Sigmoid colon (tissue), 7 donors: Measurements from ENCODE around the gene AKAP10. TPM values are rescaled to one million over a fixed set of nuclear protein-coding genes. Genes with fewer than 3 reads are reported as not detected.
"Not testable (repeated sequence)": the region's sequence is repeated elsewhere in the genome, so short reads cannot be mapped to it uniquely, and the experiment has no call there.

Experiments used
- DNase-seq: peaks from one replicate; pipeline ENCODE4 v3.0.0-alpha.2; 2019
- H3K27ac ChIP-seq, 4 donors: fragments of 200-600 bp; sonication (generic); one replicate each; pipeline ENCODE4 v1.5.1; 2016 to 2019; ENCODE audit warnings: mild to moderate bottlenecking in 1 of 4
- H3K27me3 ChIP-seq, 3 donors: fragments of 200-600 bp; sonication (generic); one replicate each; pipeline ENCODE4 v1.5.1; 2019; ENCODE audit warnings: mild to moderate bottlenecking in 1 of 3
- H3K36me3 ChIP-seq, 4 donors: fragments of 200-600 bp; sonication (generic); one replicate each; pipeline ENCODE4 v1.5.1; 2016 to 2019
- H3K4me1 ChIP-seq, 4 donors: fragments of 200-600 bp; sonication (generic); one replicate each; pipeline ENCODE4 v1.5.1; 2017 to 2019
- H3K4me3 ChIP-seq, 4 donors: fragments of 200-600 bp; sonication (generic); one replicate each; pipeline ENCODE4 v1.5.1; 2017 to 2019; ENCODE audit warnings: mild to moderate bottlenecking in 2 of 4, moderate library complexity in 1 of 4
- H3K9me3 ChIP-seq, 4 donors: fragments of 200-600 bp in 3 of 4; sonication (generic) in 3 of 4; one replicate each; pipeline versions ENCODE4 v1.5.1 to v1.6.1; 2013 to 2019
- EP300 ChIP-seq, 4 donors: sonication (generic); formaldehyde crosslinking; IDR thresholded peaks; one replicate each; pipeline ENCODE4 v1.6.1; 2017; ENCODE audit warnings: antibody characterized with exemption in 4 of 4
- POLR2A ChIP-seq, 2 donors: fragments of 450-650 bp; IDR thresholded peaks; one replicate each; pipeline ENCODE4 v1.6.1; 2016; ENCODE audit warnings: antibody characterized with exemption in 2 of 2, mild to moderate bottlenecking in 2 of 2, moderate library complexity in 2 of 2
- POLR2AphosphoS5 ChIP-seq, 4 donors: sonication (generic); formaldehyde crosslinking; IDR thresholded peaks; one replicate each; pipeline ENCODE4 v1.6.1; 2017; ENCODE audit warnings: antibody characterized with exemption in 4 of 4
- WGBS, 2 donors: extraction: QIAGEN DNeasy Blood & Tissue Kit; methylation state at CpG; one replicate each; pipeline ENCODE4 v1.1.7; 2013; 5-methylcytosine and 5-hydroxymethylcytosine counted together
- intact Hi-C: fragments of 100-400 bp; cut with DNase I; formaldehyde crosslinking; loops from one replicate; pipeline ENCODE4 v1.15.1; 2023
- polyA plus RNA-seq, 3 donors: library from polyadenylated mRNA; stranded (reverse); fragments of 200-250 nt; gene quantifications; one replicate each; pipeline ENCODE4 v1.2.3, GENCODE V29; 2013
- total RNA-seq, 4 donors: library from RNA; depleted of rRNA; stranded (reverse); fragments of >200 nt; gene quantifications; one replicate each; pipeline ENCODE4 v1.1.0, GENCODE V29; 2016
- TF ChIP-seq, protein P1 (sequence below), 4 experiments: fragments of 450-650 bp in 3 of 4; fragments of 200-600 bp in 1 of 4; IDR thresholded peaks; one replicate each; pipeline ENCODE4 v1.5.1; 2016 to 2019; ENCODE audit warnings: antibody characterized with exemption in 4 of 4, mild to moderate bottlenecking in 3 of 4, moderate library complexity in 2 of 4
- donor health status: healthy with polysubstance abuse.
- donor health status: Bipolar disorder and iron deficiency.
- donor health status: healthy.

AKAP10 gene
- total and polyA plus RNA-seq, 7 donors = 9.5 to 37.5 (median 24.0) TPM

GRCh38 chr17:19978805-19979211 lies 1.2 kb upstream of the AKAP10 start:
- H3K27ac ChIP-seq = peak overlapping the region; percentile 83 to 94 (median 90)
- H3K36me3 ChIP-seq = no peaks in the 10 kb centered on the region
- intact Hi-C loops = no loop called here
- 86 to 90% methylated on average over 13 of the region's 13 CpGs for WGBS, 2 donors
- H3K27me3 ChIP-seq = no peaks in the 10 kb centered on the region
- DNase-seq = no peak
- H3K4me1 ChIP-seq = peaks cover 0 to 32% (median 29%) of the 10 kb centered on the region in 4 donors
- H3K9me3 ChIP-seq = no peaks in the 10 kb centered on the region
- TF ChIP-seq, protein P1, sequence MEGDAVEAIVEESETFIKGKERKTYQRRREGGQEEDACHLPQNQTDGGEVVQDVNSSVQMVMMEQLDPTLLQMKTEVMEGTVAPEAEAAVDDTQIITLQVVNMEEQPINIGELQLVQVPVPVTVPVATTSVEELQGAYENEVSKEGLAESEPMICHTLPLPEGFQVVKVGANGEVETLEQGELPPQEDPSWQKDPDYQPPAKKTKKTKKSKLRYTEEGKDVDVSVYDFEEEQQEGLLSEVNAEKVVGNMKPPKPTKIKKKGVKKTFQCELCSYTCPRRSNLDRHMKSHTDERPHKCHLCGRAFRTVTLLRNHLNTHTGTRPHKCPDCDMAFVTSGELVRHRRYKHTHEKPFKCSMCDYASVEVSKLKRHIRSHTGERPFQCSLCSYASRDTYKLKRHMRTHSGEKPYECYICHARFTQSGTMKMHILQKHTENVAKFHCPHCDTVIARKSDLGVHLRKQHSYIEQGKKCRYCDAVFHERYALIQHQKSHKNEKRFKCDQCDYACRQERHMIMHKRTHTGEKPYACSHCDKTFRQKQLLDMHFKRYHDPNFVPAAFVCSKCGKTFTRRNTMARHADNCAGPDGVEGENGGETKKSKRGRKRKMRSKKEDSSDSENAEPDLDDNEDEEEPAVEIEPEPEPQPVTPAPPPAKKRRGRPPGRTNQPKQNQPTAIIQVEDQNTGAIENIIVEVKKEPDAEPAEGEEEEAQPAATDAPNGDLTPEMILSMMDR (IDR thresholded peaks at IDR 0.05) = no peak
- peak overlapping the region in 1 of 4 donors; percentile 75 for H3K4me3 ChIP-seq

DNA sequence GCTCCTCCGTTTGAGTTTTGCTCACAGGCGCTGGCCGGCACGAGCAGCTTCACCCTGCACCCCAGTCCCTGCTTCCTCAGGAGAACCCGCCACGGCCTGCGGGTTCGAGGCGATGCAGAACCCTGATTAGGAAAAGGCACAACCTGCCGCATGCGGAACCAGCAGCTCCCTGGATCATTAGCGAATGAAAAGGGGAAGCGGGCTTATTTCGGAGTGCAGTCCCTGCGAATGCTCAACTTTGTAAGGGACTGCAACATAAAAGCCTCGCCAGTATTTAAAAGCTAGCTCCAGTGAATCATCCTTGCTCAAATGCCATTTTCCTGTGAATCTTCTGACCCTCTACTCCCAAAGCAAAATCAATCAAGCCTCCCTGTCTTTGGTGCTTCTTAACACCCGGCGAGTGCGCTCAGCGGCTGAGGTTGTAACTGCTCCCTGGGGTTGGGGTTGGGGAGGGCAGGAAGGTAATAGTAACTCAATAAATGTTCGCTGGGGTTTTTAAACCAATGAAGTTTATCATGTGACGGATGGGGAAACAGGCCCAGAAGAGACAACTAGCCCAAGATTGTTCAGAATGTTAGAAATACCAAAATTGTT lies 678 bp upstream of the AKAP10 start:
- no peaks in the 10 kb centered on the region for H3K27me3 ChIP-seq
- peaks cover 0 to 32% (median 29%) of the 10 kb centered on the region in 4 donors for H3K4me1 ChIP-seq
- no peaks in the 10 kb centered on the region for H3K9me3 ChIP-seq
- H3K36me3 ChIP-seq = no peaks in the 10 kb centered on the region
- peak overlapping the region; percentile 68 to 95 (median 80) for H3K4me3 ChIP-seq
- TF ChIP-seq, protein P1 (IDR thresholded peaks at IDR 0.05) = no peak
- TF ChIP-seq EP300 (IDR thresholded peaks at IDR 0.05) (no peak), POLR2AphosphoS5 (IDR thresholded peaks at IDR 0.05) (no peak), POLR2A (IDR thresholded peaks at IDR 0.05) (no peak)
- intact Hi-C loops = no loop called here
- no peak for DNase-seq
- WGBS, 2 donors = 28 to 60% methylated on average over 22 of the region's 22 CpGs
- H3K27ac ChIP-seq = peak overlapping the region; percentile 83 to 94 (median 90)

DNA sequence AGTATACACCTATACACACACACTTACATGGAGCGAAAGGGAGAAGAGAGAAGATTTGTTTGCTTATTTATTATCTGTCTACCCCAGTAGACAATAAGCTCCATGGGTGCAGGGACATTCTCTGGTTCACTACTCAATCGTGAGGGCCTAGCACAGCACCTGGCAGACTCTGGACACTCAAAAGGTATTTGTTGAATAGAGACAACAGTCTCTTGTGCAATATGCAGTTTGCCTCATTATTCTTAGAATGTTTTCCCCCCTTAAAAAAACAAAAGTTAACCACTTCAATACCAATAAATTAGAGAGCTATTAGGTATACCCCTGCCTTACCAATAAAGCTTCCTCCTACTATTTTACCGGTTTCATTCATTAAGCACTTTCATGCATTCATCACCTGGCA lies 2.0 kb downstream of the AKAP10 start:
- 80 to 90% methylated on average over 3 of the region's 3 CpGs for WGBS, 2 donors
- Histone ChIP-seq H3K4me3 (no peak overlapping the region), H3K4me1 (peaks cover 0 to 32% (median 29%) of the 10 kb centered on the region in 4 donors), H3K27me3 (no peaks in the 10 kb centered on the region), H3K27ac (no peak overlapping the region), H3K9me3 (no peaks in the 10 kb centered on the region), H3K36me3 (no peaks in the 10 kb centered on the region)
- intact Hi-C loops = no loop called here
- DNase-seq = no peak
- TF ChIP-seq EP300 (IDR thresholded peaks at IDR 0.05) (no peak), POLR2A (IDR thresholded peaks at IDR 0.05) (no peak), POLR2AphosphoS5 (IDR thresholded peaks at IDR 0.05) (no peak)
- TF ChIP-seq, protein P1 (IDR thresholded peaks at IDR 0.05) = no peak

DNA sequence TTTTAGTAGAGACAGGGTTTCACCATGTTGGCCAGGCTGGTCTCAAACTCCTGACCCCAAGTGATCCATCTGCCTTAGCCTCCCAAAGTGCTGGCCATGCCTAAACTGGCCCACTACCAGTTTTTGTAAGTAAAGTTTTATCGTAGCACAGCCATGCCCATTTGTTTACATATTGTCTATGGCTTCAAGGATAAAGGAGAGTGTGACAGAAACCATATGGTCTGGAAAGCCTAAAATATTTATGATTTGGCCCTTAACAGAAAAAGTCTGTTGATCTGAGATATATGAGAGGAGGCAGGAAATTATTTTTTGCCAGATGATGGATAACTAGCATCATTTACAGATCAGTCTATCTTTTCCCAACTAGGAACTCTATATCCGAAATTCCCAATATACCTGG lies 4.5 kb downstream of the AKAP10 start:
- TF ChIP-seq, protein P1 (IDR thresholded peaks at IDR 0.05) = no peak
- TF ChIP-seq POLR2A (IDR thresholded peaks at IDR 0.05) (no peak), POLR2AphosphoS5 (IDR thresholded peaks at IDR 0.05) (no peak), EP300 (IDR thresholded peaks at IDR 0.05) (no peak)
- DNase-seq = no peak
- intact Hi-C loops = no loop called here
- 90 to 91% methylated on average over 2 of the region's 2 CpGs for WGBS, 2 donors
- Histone ChIP-seq H3K4me3 (no peak overlapping the region), H3K27me3 (no peaks in the 10 kb centered on the region), H3K27ac (no peak overlapping the region), H3K4me1 (peaks cover 0 to 21% (median 16%) of the 10 kb centered on the region in 4 donors), H3K9me3 (no peaks in the 10 kb centered on the region), H3K36me3 (peaks cover 0 to 16% (median 0%) of the 10 kb centered on the region in 4 donors)

- peaks cover 6 to 78% (median 11%) of the 10 kb centered on the region in 4 donors for H3K36me3 ChIP-seq
These were observed 14.7 kb downstream of the AKAP10 start for GRCh38 chr17:19962954-19963353.

More at GRCh38 chr17:19962954-19963353, 14.7 kb downstream of the AKAP10 start:
- 78 to 97% methylated on average over 2 of the region's 2 CpGs for WGBS, 2 donors
- H3K27me3 ChIP-seq, H3K27ac ChIP-seq, H3K4me1 ChIP-seq, DNase-seq, H3K9me3 ChIP-seq, H3K4me3 ChIP-seq, intact Hi-C loops: not testable (repeated sequence)
